SK-N-SH (cell line): Measurements from ENCODE around the gene RPS6KA5. TPM values are rescaled to one million over a fixed set of nuclear protein-coding genes. Genes with fewer than 3 reads are reported as not detected.

ENCODE experiments used
- CTCF ChIA-PET: fragments of 300-600, 350-600 bp; formaldehyde crosslinking; extraction: SDS; loops from one replicate; lab custom pipeline; 2021; lab: Yijun Ruan, JAX
- POLR2A ChIA-PET: fragments of 350-600 bp; sonication (Branson Sonifier 250); formaldehyde crosslinking; extraction: SDS; loops from one replicate; lab custom pipeline; 2020; ENCODE audit warnings: antibody characterized with exemption, inconsistent platforms; lab: Yijun Ruan, JAX
- DNase-seq: peaks from one replicate; pipeline ENCODE4 v3.0.0; 2012
- H2AFZ ChIP-seq: fragments of 200-600 bp; sonication (generic); 2 replicates; pipeline ENCODE4 v1.8.1; 2016; ENCODE audit warnings: antibody characterized with exemption, mild to moderate bottlenecking, low read depth
- H3F3A ChIP-seq: fragments of 200-600 bp; sonication (generic); replicated peaks from 2 replicates; pipeline ENCODE3; 2016; ENCODE audit warnings: antibody characterized with exemption, mild to moderate bottlenecking; ENCODE audit not compliant: insufficient read depth
- H3K27ac ChIP-seq, 2 experiments: fragments of 200-500 bp in 1 of 2; fragments of 200-600 bp in 1 of 2; sonication (Bioruptor generic) in 1 of 2; sonication (generic), shearing (Covaris generic) in 1 of 2; 2 replicates each; pipeline versions ENCODE4 v1.5.1 to v1.6.1; 2014 to 2016; ENCODE audit warnings: low read depth in 2 of 2, inconsistent platforms in 1 of 2, low read length in 1 of 2, mild to moderate bottlenecking in 1 of 2, mixed read lengths in 1 of 2
- H3K27me3 ChIP-seq: fragments of 200-600 bp; sonication (generic), shearing (Covaris generic); 2 replicates; pipeline ENCODE4 v1.6.1; 2016; ENCODE audit warnings: mixed run types; ENCODE audit not compliant: insufficient read depth
- H3K36me3 ChIP-seq, 2 experiments: fragments of 200-500 bp in 1 of 2; fragments of 200-600 bp in 1 of 2; sonication (Bioruptor generic) in 1 of 2; sonication (generic) in 1 of 2; replicated peaks in 1 of 2; 2 replicates each; pipeline versions ENCODE3 to v1.5.1; 2014 to 2016; ENCODE audit warnings: low read length in 1 of 2, mild to moderate bottlenecking in 1 of 2; ENCODE audit not compliant: insufficient read depth in 2 of 2, control insufficient read depth in 1 of 2
- H3K4me1 ChIP-seq, 2 experiments: fragments of 200-500 bp in 1 of 2; fragments of 200-600 bp in 1 of 2; sonication (Bioruptor generic) in 1 of 2; sonication (generic), shearing (Covaris generic) in 1 of 2; 2 replicates each; pipeline versions ENCODE4 v1.5.1 to v1.6.1; 2014 to 2016; ENCODE audit warnings: low read depth in 1 of 2, low read length in 1 of 2, mixed run types in 1 of 2; ENCODE audit not compliant: insufficient read depth in 2 of 2, control insufficient read depth in 1 of 2
- H3K4me2 ChIP-seq: fragments of 200-600 bp; sonication (generic), shearing (Covaris generic); 2 replicates; pipeline ENCODE4 v1.6.1; 2017; ENCODE audit warnings: mixed run types
- H3K4me3 ChIP-seq, 2 experiments: fragments of 200-500 bp in 1 of 2; fragments of 200-600 bp in 1 of 2; sonication (Bioruptor generic) in 1 of 2; sonication (generic), shearing (Covaris generic) in 1 of 2; 2 replicates each; pipeline versions ENCODE4 v1.5.1 to v1.8.1; 2014 to 2016; ENCODE audit warnings: low read depth in 2 of 2, inconsistent platforms in 1 of 2, low read length in 1 of 2, mild to moderate bottlenecking in 1 of 2, mixed read lengths in 1 of 2, moderate library complexity in 1 of 2
- H3K79me2 ChIP-seq: fragments of 200-600 bp; sonication (generic); 2 replicates; pipeline ENCODE4 v1.8.1; 2017; ENCODE audit warnings: mild to moderate bottlenecking; ENCODE audit not compliant: insufficient read depth
- H3K9ac ChIP-seq: fragments of 200-600 bp; sonication (generic); 2 replicates; pipeline ENCODE4 v1.6.1; 2017; ENCODE audit warnings: mixed run types
- H3K9me2 ChIP-seq: fragments of 200-600 bp; sonication (generic); 2 replicates; pipeline ENCODE4 v1.6.1; 2017; ENCODE audit warnings: mixed run types
- H3K9me3 ChIP-seq: fragments of 200-600 bp; sonication (generic); 2 replicates; pipeline ENCODE4 v1.6.1; 2017; ENCODE audit warnings: mixed run types, mild to moderate bottlenecking, moderate library complexity
- H4K20me1 ChIP-seq: fragments of 200-600 bp; sonication (generic); 2 replicates; pipeline ENCODE4 v1.6.1; 2017; ENCODE audit warnings: mild to moderate bottlenecking, mixed run types; ENCODE audit not compliant: insufficient read depth
- ELF1 ChIP-seq: IDR thresholded peaks from 2 replicates; pipeline ENCODE4 v1.4.0; 2012
- EP300 ChIP-seq, 2 experiments: IDR thresholded peaks; 2 replicates each; pipeline versions ENCODE4 v1.4.0 to v1.6.1; 2012; ENCODE audit warnings: borderline replicate concordance in 1 of 2, low read depth in 1 of 2, low read length in 1 of 2
- EZH2phosphoT487 ChIP-seq: fragments of 200-600 bp; sonication (generic); IDR thresholded peaks from 2 replicates; pipeline ENCODE4 v1.6.1; 2017; ENCODE audit warnings: low read depth, mixed run types, mild to moderate bottlenecking, antibody characterized with exemption, moderate library complexity, borderline replicate concordance
- FOSL2 ChIP-seq: IDR thresholded peaks from 2 replicates; pipeline ENCODE4 v1.4.0; 2012; ENCODE audit warnings: low read depth, mild to moderate bottlenecking, moderate library complexity, borderline replicate concordance
- FOXM1 ChIP-seq: IDR thresholded peaks from 2 replicates; pipeline ENCODE4 v1.4.0; 2012; ENCODE audit warnings: low read depth, mild to moderate bottlenecking
- GABPA ChIP-seq: IDR thresholded peaks from 2 replicates; pipeline ENCODE4 v1.4.0; 2012; ENCODE audit warnings: low read depth, mild to moderate bottlenecking
- GATA2 ChIP-seq: sonication (generic); formaldehyde crosslinking; IDR thresholded peaks from 2 replicates; pipeline ENCODE4 v1.5.0; 2020; ENCODE audit warnings: mild to moderate bottlenecking, missing genetic modification reagents
- MEF2A ChIP-seq: IDR thresholded peaks from 2 replicates; pipeline ENCODE4 v1.4.0; 2012; ENCODE audit warnings: low read depth, borderline replicate concordance
- NFIC ChIP-seq: IDR thresholded peaks from 2 replicates; pipeline ENCODE4 v1.4.0; 2012; ENCODE audit warnings: borderline replicate concordance
- RCOR1 ChIP-seq: fragments of 150-350 bp; IDR thresholded peaks from 2 replicates; pipeline ENCODE4 v1.6.1; 2017; ENCODE audit warnings: antibody characterized with exemption, low read length
- RXRA ChIP-seq: IDR thresholded peaks from 2 replicates; pipeline ENCODE4 v1.4.0; 2012; ENCODE audit warnings: low read depth, mild to moderate bottlenecking, borderline replicate concordance
- SIN3A ChIP-seq: IDR thresholded peaks from 2 replicates; pipeline ENCODE4 v1.6.1; 2012; ENCODE audit warnings: low read depth, mild to moderate bottlenecking, low read length, moderate library complexity, borderline replicate concordance
- SMC3 ChIP-seq: IDR thresholded peaks from 2 replicates; pipeline ENCODE4 v1.6.1; 2012; ENCODE audit warnings: low read depth, low read length, improper control_type of control experiment
- TCF12 ChIP-seq: IDR thresholded peaks from 2 replicates; pipeline ENCODE4 v1.4.0; 2012
- USF1 ChIP-seq: IDR thresholded peaks from 2 replicates; pipeline ENCODE4 v1.4.0; 2012; ENCODE audit warnings: low read depth, borderline replicate concordance
- YY1 ChIP-seq: IDR thresholded peaks from 2 replicates; pipeline ENCODE4 v1.4.0; 2012; ENCODE audit warnings: low read depth, mild to moderate bottlenecking
- WGBS: methylation state at CpG from one replicate; pipeline ENCODE4 v1.1.6; 2017; ENCODE audit warnings: low lambda C conversion rate; 5-methylcytosine and 5-hydroxymethylcytosine counted together
- polyA plus RNA-seq, 3 experiments: library from polyadenylated mRNA; depleted of rRNA; stranded (reverse); fragments of >200 nt; gene quantifications; 2 replicates each; pipeline ENCODE4 v1.2.3, GENCODE V29; 2012
- TF ChIP-seq, protein P1 (sequence below): fragments of 150-350 bp; IDR thresholded peaks from 2 replicates; pipeline ENCODE4 v1.6.1; 2017; ENCODE audit warnings: antibody characterized with exemption, low read length, low read depth, borderline replicate concordance
- TF ChIP-seq, protein P2 (sequence below): IDR thresholded peaks from 2 replicates; pipeline ENCODE4; 2012

The RPS6KA5 gene
- polyA plus RNA-seq, 1 of the 3 experiments (the other 2 are of a cell fraction): 0.67 TPM

- TF ChIP-seq SIN3A (no peak), FOSL2 (no peak), EZH2phosphoT487 (no peak)
Observed at GRCh38 chr14:90891326-90891725, 169.1 kb downstream of the RPS6KA5 start (continued).

- peaks cover 0 to 4% of the 10 kb centered on the region in 2 experiments for H3K36me3 ChIP-seq
- no peaks in the 10 kb centered on the region for H4K20me1 ChIP-seq
- H3K27me3 ChIP-seq: no peaks in the 10 kb centered on the region
- CTCF ChIA-PET: interaction anchor here (0.6 to 6.1 kb wide), 6 partner anchors 13 to 287 kb away, joined by 3 to 47 read pairs (median 3); no protein-coding TSS in a partner anchor
- 94% methylated on average over 10 of the region's 10 CpGs for WGBS
- H3K4me3 ChIP-seq: no peak overlapping the region
- POLR2A ChIA-PET: no interaction called here
- peaks cover 0 to 3% of the 10 kb centered on the region in 2 experiments; a peak in 2 of 4 replicates for H3K4me1 ChIP-seq
- DNase-seq: no peak
- no peaks in the 10 kb centered on the region for H3K9me2 ChIP-seq
- no peak overlapping the region for H3K9ac ChIP-seq
- no peak overlapping the region for H3K4me2 ChIP-seq
- H3F3A ChIP-seq: no peaks in the 10 kb centered on the region
- no peaks in the 10 kb centered on the region for H3K79me2 ChIP-seq
- TF ChIP-seq GABPA (no peak), SIN3A (no peak), RXRA (no peak), ELF1 (no peak), SMC3 (no peak), GATA2 (CRISPR knock-in tag) (no peak), YY1 (no peak), FOXM1 (no peak), NFIC (no peak), RCOR1 (no peak), MEF2A (no peak), USF1 (no peak), EZH2phosphoT487 (no peak), TCF12 (no peak), EP300 (IDR thresholded peaks at IDR 0.05; ENCODE audit: borderline replicate concordance in 1 of 2, low read depth in 1 of 2, low read length in 1 of 2) (no peak)
- TF ChIP-seq, protein P1, sequence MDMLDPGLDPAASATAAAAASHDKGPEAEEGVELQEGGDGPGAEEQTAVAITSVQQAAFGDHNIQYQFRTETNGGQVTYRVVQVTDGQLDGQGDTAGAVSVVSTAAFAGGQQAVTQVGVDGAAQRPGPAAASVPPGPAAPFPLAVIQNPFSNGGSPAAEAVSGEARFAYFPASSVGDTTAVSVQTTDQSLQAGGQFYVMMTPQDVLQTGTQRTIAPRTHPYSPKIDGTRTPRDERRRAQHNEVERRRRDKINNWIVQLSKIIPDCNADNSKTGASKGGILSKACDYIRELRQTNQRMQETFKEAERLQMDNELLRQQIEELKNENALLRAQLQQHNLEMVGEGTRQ: no peak
- TF ChIP-seq, protein P2, sequence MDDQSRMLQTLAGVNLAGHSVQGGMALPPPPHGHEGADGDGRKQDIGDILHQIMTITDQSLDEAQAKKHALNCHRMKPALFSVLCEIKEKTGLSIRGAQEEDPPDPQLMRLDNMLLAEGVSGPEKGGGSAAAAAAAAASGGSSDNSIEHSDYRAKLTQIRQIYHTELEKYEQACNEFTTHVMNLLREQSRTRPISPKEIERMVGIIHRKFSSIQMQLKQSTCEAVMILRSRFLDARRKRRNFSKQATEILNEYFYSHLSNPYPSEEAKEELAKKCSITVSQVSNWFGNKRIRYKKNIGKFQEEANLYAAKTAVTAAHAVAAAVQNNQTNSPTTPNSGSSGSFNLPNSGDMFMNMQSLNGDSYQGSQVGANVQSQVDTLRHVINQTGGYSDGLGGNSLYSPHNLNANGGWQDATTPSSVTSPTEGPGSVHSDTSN: no peak
- H2AFZ ChIP-seq: no peak overlapping the region
- no peaks in the 10 kb centered on the region for H3K9me3 ChIP-seq
- no peak overlapping the region for H3K27ac ChIP-seq
Observed at GRCh38 chr14:90890322-90891020, 170.0 kb downstream of the RPS6KA5 start.
